Activated CD4-positive, alpha-beta memory T cell treated with anti-CD3 and anti-CD28 coated beads, Interleukin-2, amount 10 ng/mL, durations not matched to agents 7 days and 5 days (primary cell): ENCODE data around the gene LRP4. TPM values are rescaled to one million over a fixed set of nuclear protein-coding genes. Genes with fewer than 3 reads are reported as not detected.
A peak's percentile ranks its signal among the peaks of the same experiment; 100 is the strongest.
"Not testable (repeated sequence)": the region's sequence is repeated elsewhere in the genome, so short reads cannot be mapped to it uniquely, and the experiment has no call there.

Source experiments
- CTCF ChIA-PET: fragments of 350-600 bp; sonication (Branson Sonifier 250); formaldehyde crosslinking; loops from one replicate; lab custom pipeline; 2021; ENCODE audit warnings: antibody characterized with exemption, inconsistent platforms; lab: Charles Lee
- POLR2A ChIA-PET: fragments of 350-600 bp; sonication (Branson Sonifier 250); formaldehyde crosslinking; loops from one replicate; lab custom pipeline; 2021; ENCODE audit warnings: antibody characterized with exemption; lab: Charles Lee
- DNase-seq: peaks from one replicate; pipeline ENCODE4 v3.0.0-alpha.2; 2020
- H3K27ac Mint-ChIP-seq: one replicate; pipeline ENCODE4 v1.8.0; 2021; ENCODE audit warnings: mild to moderate bottlenecking, mixed read lengths
- H3K27me3 Mint-ChIP-seq: one replicate; pipeline ENCODE4 v1.8.0; 2021; ENCODE audit warnings: mixed read lengths
- H3K36me3 Mint-ChIP-seq: one replicate; pipeline ENCODE4 v1.8.0; 2021; ENCODE audit warnings: low read depth, mixed read lengths
- H3K4me1 Mint-ChIP-seq: one replicate; pipeline ENCODE4 v1.8.0; 2021; ENCODE audit warnings: mixed read lengths
- H3K4me3 Mint-ChIP-seq: one replicate; pipeline ENCODE4 v1.8.0; 2021; ENCODE audit warnings: mild to moderate bottlenecking, mixed read lengths
- H3K9me3 Mint-ChIP-seq: one replicate; pipeline ENCODE4 v1.8.0; 2021; ENCODE audit warnings: mixed read lengths
- total RNA-seq, 2 experiments: library from RNA; stranded (reverse); gene quantifications; one replicate each; pipeline ENCODE4 v1.2.3, GENCODE V29; 2021

The LRP4 gene, protein sequence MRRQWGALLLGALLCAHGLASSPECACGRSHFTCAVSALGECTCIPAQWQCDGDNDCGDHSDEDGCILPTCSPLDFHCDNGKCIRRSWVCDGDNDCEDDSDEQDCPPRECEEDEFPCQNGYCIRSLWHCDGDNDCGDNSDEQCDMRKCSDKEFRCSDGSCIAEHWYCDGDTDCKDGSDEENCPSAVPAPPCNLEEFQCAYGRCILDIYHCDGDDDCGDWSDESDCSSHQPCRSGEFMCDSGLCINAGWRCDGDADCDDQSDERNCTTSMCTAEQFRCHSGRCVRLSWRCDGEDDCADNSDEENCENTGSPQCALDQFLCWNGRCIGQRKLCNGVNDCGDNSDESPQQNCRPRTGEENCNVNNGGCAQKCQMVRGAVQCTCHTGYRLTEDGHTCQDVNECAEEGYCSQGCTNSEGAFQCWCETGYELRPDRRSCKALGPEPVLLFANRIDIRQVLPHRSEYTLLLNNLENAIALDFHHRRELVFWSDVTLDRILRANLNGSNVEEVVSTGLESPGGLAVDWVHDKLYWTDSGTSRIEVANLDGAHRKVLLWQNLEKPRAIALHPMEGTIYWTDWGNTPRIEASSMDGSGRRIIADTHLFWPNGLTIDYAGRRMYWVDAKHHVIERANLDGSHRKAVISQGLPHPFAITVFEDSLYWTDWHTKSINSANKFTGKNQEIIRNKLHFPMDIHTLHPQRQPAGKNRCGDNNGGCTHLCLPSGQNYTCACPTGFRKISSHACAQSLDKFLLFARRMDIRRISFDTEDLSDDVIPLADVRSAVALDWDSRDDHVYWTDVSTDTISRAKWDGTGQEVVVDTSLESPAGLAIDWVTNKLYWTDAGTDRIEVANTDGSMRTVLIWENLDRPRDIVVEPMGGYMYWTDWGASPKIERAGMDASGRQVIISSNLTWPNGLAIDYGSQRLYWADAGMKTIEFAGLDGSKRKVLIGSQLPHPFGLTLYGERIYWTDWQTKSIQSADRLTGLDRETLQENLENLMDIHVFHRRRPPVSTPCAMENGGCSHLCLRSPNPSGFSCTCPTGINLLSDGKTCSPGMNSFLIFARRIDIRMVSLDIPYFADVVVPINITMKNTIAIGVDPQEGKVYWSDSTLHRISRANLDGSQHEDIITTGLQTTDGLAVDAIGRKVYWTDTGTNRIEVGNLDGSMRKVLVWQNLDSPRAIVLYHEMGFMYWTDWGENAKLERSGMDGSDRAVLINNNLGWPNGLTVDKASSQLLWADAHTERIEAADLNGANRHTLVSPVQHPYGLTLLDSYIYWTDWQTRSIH (N-terminal part only)
- total RNA-seq: under 1 TPM in 1 of 2 experiments, not detected in 1; 0.05 TPM

DNA sequence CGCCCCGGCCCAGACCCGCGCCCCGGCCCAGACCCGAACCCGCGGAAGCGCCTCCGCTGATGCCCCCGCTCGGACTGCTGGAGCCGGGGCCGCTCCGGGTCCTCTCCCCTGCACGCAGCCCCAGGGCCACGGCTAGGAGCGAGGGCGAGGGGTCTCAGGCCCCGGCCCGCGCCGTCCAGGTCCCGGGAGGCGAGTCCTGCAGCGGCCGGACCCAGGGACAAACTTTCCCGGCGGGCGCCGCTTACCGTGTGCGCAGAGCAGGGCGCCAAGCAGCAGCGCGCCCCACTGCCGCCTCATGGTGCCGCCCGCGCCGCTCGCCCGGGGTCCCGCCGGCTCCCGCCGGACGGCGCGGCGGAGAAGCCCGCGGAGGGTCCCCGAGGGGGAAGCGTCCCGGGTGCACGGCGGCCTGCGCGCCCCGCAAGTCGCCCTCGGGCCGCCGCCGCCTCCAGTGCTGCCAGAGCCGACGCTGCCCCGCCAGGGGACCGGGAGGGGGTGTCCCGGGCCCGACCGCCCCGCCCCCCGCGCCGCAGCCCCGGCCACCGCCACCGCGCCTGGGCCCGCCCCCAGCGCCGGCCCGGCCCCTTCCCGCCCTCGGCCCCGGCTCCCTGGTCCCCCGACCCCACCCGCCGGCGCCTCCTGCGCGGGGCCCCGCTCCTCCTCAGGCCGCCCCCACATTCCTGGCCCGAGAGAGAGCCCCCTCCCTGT, at the start of gene LRP4:
LRP4 (minus strand) TSS at position 468 of the 705 bp plus-strand sequence; CDS start at position 297, 171 bp downstream.
- Mint-ChIP-seq H3K4me3 (peak within 1 kb of the TSS; percentile 56), H3K27ac (no peak within 1 kb of the TSS), H3K9me3 (no peaks in the 10 kb centered on the region), H3K36me3 (peaks cover 4% of the 10 kb centered on the region), H3K4me1 (peaks cover 29% of the 10 kb centered on the region), H3K27me3 (peaks cover 58% of the 10 kb centered on the region)
- ChIA-PET POLR2A (no interaction called here), CTCF (interaction anchor here (0.7 to 2.4 kb wide), 2 partner anchors 23 to 235 kb away, joined by 3 to 12 read pairs; no protein-coding TSS in a partner anchor)
- peak; percentile 35 for DNase-seq

DNA sequence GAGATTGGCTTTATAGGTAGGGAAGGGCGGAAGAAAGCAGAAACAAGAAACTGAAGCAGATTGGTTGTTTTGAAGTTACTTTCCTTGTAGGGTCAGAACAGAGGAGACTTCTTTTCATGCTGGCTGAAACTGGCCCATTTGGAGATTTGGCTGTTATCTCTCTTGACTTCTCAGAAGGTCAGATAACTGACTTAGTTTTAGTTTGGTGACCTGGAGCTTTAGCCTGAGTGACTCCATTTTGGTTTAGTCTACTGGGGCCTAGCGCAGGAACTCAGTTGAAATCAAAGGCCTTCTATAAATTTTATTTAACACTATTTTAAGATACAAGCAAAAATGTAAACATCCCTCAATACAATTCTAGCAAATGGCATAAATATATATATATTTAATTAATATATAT, 49.6 kb upstream of the LRP4 start:
- CTCF ChIA-PET: no interaction called here
- no peaks in the 10 kb centered on the region for H3K4me1 Mint-ChIP-seq
- DNase-seq: no peak

DNA sequence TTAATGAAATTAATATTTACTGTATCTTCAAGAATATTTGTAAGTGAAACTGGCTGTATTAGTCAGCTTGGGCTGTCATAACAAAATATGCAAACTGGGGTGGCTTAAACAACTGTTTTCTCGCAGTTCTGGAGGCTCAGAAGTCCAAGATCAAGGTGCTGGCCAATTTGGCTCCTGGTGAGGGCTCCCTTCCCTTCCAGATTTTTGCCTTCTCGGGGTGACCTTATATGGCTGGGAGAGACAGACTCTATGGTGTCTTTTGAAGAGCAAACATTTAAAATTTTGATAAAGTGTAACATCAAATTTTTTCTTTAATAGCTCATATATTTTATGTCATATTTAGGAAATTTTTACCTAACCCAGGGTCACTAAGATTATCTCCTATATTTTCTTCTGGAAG, 48.4 kb upstream of the LRP4 start:
- DNase-seq: no peak
- H3K27me3 Mint-ChIP-seq: no peaks in the 10 kb centered on the region
- no peak overlapping the region for H3K4me3 Mint-ChIP-seq
- CTCF ChIA-PET: interaction anchor here (0.5 kb wide), 1 partner anchor 1168 kb away, joined by 4 read pairs; no protein-coding TSS in a partner anchor
- POLR2A ChIA-PET: no interaction called here
- no peaks in the 10 kb centered on the region for H3K4me1 Mint-ChIP-seq
- H3K9me3 Mint-ChIP-seq: no peaks in the 10 kb centered on the region
- no peak overlapping the region for H3K27ac Mint-ChIP-seq
- peaks cover 11% of the 10 kb centered on the region for H3K36me3 Mint-ChIP-seq

More for the DNA sequence above, 49.6 kb upstream of the LRP4 start:
- POLR2A ChIA-PET: no interaction called here
- H3K27ac Mint-ChIP-seq: no peak overlapping the region
- peaks cover 5% of the 10 kb centered on the region for H3K36me3 Mint-ChIP-seq
- no peaks in the 10 kb centered on the region for H3K9me3 Mint-ChIP-seq
- H3K27me3 Mint-ChIP-seq: no peaks in the 10 kb centered on the region
- H3K4me3 Mint-ChIP-seq: no peak overlapping the region

DNA sequence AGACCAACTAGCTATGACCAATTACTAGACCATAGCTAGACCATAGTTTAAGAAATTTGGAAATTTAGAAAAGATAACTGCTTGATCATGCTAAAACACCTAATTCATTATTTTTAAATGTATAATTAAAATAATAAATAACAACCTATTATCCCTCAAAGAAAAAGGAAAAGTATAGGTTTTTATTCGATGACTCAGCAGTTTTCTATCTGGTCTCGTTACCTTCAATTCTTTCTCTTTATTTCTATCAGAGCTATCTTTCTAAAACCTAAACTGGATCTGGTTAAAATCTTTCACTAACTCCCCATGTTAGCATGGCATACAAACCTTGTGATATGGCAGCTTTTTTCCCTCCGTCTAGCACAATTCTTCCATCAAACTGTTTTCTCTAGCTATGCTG, 45.5 kb upstream of the LRP4 start:
- Mint-ChIP-seq H3K9me3 (no peaks in the 10 kb centered on the region), H3K27ac (no peak overlapping the region), H3K4me1 (no peaks in the 10 kb centered on the region), H3K4me3 (no peak overlapping the region), H3K36me3 (peaks cover 27% of the 10 kb centered on the region), H3K27me3 (no peaks in the 10 kb centered on the region)
- ChIA-PET POLR2A (no interaction called here), CTCF (interaction anchor here (0.6 to 0.7 kb wide), 2 partner anchors 124 to 415 kb away, joined by 3 read pairs; no protein-coding TSS in a partner anchor)
- DNase-seq: no peak

DNA sequence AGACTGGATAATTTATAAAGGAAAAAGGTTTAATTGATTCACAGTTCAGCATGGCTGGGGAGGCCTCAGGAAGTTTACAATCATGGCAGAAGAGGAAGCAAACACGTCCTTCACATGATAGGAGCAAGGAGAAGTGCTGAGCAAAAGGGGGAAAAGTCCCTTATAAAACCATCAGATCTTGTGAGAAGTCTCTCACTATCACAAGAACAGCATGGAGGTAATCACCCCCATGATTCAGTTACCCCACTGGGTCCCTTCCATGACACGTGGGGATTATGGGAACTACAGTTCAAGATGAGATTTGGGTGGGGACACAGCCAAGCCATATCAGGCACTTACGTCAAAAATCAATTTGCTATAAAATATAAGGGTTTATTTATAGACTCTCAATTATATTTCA, 43.5 kb upstream of the LRP4 start:
- peaks cover 30% of the 10 kb centered on the region for H3K36me3 Mint-ChIP-seq
- H3K4me1 Mint-ChIP-seq, H3K4me3 Mint-ChIP-seq, H3K27ac Mint-ChIP-seq, H3K9me3 Mint-ChIP-seq, H3K27me3 Mint-ChIP-seq, DNase-seq, CTCF ChIA-PET, POLR2A ChIA-PET: not testable (repeated sequence)

DNA sequence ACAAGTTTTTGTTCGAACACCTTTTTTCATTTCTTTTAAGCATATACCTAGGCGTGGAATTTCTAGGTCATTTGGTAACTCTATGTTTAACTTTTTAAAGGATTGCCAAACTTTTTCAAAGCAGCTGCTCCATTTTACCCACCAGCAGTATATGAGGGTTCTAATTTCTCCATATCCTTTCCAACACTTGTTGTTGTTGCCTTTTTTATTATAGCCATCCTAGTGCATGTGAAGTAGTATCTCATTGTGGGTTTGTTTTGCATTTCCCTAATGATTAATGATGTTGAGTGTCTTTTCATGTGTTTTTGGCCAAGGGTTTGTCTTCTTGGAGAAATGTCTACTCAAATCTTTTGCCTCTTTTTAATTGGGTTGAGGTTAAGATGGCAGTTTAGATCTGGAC, 42.7 kb upstream of the LRP4 start:
- Mint-ChIP-seq H3K4me1 (no peaks in the 10 kb centered on the region), H3K4me3 (no peak overlapping the region), H3K9me3 (no peaks in the 10 kb centered on the region), H3K27ac (no peak overlapping the region), H3K36me3 (peaks cover 30% of the 10 kb centered on the region), H3K27me3 (no peaks in the 10 kb centered on the region)
- ChIA-PET POLR2A (no interaction called here), CTCF (no interaction called here)
- DNase-seq: no peak

DNA sequence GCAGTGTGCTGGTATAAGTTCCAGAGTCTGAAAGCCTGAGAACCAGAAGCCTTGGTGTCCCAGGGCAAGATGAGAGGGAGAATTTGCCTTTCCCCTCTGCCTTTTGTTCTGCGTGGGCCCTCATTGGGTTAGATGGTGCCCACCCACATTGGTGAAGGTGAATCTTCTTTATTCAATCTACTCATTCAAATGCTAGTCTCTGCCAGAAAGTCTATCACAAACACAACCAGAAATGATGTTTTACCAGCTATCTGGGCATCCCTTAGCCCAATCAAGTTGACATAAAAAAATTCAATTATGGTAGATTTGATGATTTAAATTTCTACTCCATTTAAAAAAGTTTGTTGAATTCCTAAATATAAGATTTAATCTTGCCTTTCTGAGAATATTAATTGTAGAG, 40.4 kb upstream of the LRP4 start:
- CTCF ChIA-PET: no interaction called here
- no peak for DNase-seq
- Mint-ChIP-seq H3K4me1 (no peaks in the 10 kb centered on the region), H3K27me3 (no peaks in the 10 kb centered on the region), H3K36me3 (peaks cover 26% of the 10 kb centered on the region), H3K27ac (no peak overlapping the region), H3K4me3 (no peak overlapping the region), H3K9me3 (no peaks in the 10 kb centered on the region)
- POLR2A ChIA-PET: no interaction called here

DNA sequence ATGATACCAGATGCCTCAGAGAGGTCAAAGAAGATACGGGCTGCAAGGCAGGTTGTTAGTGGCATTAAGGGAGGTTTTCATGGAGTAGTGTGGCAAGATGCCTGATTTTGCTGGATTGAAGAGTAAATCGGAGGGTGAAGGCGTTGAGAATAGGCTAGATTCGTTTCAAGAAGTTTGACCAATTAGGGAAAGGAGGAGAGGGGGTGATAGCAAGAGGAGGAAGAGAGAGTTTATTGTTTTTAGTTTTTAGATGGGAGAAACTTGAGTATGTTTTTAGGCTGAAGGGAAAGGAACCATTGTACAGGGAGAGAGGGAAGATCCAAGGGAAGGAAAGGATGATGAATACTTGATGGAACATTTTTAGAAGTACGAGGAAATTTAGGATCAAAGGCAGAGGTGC, 34.7 kb upstream of the LRP4 start:
- POLR2A ChIA-PET: no interaction called here

DNA sequence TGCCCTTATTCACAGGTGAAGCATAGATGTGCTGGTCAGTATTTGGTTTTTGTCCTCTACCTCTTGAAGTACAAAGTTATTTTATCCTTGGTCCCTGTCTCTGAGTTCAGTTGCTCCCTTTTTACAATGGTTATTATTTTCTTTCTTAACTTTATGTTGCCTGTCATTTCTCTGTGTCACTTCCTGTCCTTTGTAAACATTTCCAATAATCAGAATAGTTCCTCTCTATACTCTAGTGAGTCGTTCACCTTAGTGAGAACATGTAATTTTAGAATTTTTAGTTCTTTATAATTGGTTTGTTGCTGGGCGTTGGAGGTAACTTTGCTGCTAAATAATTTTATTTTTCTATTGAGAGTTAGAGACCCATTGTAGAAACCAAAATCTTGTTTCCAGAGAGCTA, 34.2 kb upstream of the LRP4 start:
- H3K27me3 Mint-ChIP-seq: no peaks in the 10 kb centered on the region
- ChIA-PET CTCF (no interaction called here), POLR2A (no interaction called here)
- H3K4me1 Mint-ChIP-seq: peaks cover 23% of the 10 kb centered on the region
- no peak for DNase-seq
- H3K27ac Mint-ChIP-seq: peak overlapping the region; percentile 46
- no peaks in the 10 kb centered on the region for H3K36me3 Mint-ChIP-seq
- H3K9me3 Mint-ChIP-seq: no peaks in the 10 kb centered on the region
- no peak overlapping the region for H3K4me3 Mint-ChIP-seq

More for the DNA sequence above, 34.7 kb upstream of the LRP4 start:
- Mint-ChIP-seq H3K4me3 (no peak overlapping the region), H3K4me1 (peaks cover 21% of the 10 kb centered on the region), H3K36me3 (no peaks in the 10 kb centered on the region), H3K9me3 (no peaks in the 10 kb centered on the region), H3K27ac (peak overlapping the region; percentile 17), H3K27me3 (no peaks in the 10 kb centered on the region)
- DNase-seq: no peak
- CTCF ChIA-PET: no interaction called here

DNA sequence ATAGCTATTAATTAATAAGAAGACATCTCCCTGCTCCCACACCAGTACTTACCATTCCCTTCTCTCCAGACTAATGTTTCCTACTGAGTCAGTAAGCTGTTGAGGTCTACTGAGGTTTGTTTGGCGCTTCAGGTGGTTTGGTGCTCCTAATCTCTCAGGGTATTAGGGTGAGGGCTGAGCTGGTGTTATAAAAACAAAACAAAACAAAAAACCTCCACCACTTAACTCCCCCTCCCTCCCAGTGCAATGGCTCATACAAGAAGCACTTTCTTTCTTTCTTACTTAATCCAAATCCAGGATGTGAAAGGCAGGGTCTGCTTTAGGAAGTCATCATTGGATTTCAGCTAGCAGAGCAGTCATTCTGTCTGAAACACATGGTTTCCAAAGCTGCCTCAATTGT, 33.5 kb upstream of the LRP4 start:
- no peak for DNase-seq
- POLR2A ChIA-PET: no interaction called here
- CTCF ChIA-PET: interaction anchor here (1.0 to 1.3 kb wide), 2 partner anchors 13 to 206 kb away, joined by 3 to 4 read pairs; no protein-coding TSS in a partner anchor
- Mint-ChIP-seq H3K27ac (no peak overlapping the region), H3K27me3 (no peaks in the 10 kb centered on the region), H3K36me3 (no peaks in the 10 kb centered on the region), H3K4me1 (peaks cover 23% of the 10 kb centered on the region), H3K4me3 (no peak overlapping the region), H3K9me3 (no peaks in the 10 kb centered on the region)

DNA sequence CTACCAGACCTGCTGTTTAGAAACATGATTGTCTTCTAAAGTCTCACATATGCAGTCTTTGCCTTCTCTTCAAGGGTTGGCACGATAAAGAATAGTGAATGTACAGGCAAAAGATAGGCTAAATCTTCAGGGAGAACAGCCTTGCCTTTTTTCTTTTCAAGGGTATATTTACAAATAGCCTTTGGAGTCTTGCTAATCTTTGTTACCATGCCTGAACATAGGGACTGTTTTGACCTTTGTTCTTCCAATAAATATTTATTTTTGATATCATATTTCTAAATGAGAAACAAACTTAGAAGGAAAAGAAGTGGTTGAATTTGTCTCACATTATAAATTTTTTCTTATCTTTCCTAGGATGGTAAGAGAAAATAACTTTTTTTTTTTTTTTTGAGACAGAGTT, 30.9 kb upstream of the LRP4 start:
- POLR2A ChIA-PET: interaction anchor here (0.6 kb wide), 1 partner anchor 79 kb away, joined by 3 read pairs; no protein-coding TSS in a partner anchor
- peaks cover 23% of the 10 kb centered on the region for H3K4me1 Mint-ChIP-seq

More for the DNA sequence above, 30.9 kb upstream of the LRP4 start:
- no peak for DNase-seq
- Mint-ChIP-seq H3K27ac (no peak overlapping the region), H3K9me3 (no peaks in the 10 kb centered on the region), H3K4me3 (no peak overlapping the region), H3K36me3 (no peaks in the 10 kb centered on the region), H3K27me3 (no peaks in the 10 kb centered on the region)
- CTCF ChIA-PET: no interaction called here
